Dedifferentiated amniotic fluid mesenchymal stem cell (primary cell): ENCODE data around the gene SCN2B.

Source experiments
- DNase-seq: peaks from one replicate; pipeline ENCODE4 v3.0.0-alpha.2; 2016; ENCODE audit errors: extremely low spot score

SCN2B gene

DNA sequence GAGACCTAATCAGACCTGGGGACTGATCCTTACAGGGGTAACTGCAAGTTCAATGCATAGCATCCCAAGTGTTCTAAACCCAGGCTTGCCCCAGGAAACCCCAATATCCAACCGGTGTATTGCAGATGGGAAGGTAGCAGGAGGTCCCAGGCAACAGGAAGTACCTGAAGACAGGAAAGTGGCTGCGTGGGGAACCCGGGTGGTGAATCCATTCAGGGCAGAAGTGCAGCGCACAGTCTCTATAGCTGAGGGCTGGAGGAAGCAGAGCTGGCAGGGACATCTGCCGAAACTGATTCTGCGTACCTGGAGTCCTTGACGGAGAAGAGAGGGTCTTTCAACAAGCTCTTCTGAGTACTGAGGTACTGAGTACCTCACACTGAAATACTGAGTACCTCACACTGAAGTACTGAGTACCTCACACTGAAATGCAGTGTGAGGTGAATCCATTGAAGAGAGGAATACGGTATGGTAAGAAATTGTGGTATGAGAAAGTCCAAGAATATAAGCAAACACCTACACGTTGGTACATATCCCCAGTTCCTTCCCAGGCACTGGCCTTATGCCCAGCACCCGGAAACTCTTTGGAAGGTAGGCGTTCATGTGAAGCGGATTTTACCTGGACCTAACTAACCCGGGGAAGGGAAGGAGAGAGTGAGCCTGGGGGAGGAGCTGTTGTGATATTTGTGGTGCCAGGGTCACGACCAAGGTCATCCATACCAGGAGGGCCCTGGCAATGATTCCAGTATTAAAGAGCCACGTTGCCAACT, 43.9 kb downstream of the SCN2B start:
- DNase-seq = no peak

DNA sequence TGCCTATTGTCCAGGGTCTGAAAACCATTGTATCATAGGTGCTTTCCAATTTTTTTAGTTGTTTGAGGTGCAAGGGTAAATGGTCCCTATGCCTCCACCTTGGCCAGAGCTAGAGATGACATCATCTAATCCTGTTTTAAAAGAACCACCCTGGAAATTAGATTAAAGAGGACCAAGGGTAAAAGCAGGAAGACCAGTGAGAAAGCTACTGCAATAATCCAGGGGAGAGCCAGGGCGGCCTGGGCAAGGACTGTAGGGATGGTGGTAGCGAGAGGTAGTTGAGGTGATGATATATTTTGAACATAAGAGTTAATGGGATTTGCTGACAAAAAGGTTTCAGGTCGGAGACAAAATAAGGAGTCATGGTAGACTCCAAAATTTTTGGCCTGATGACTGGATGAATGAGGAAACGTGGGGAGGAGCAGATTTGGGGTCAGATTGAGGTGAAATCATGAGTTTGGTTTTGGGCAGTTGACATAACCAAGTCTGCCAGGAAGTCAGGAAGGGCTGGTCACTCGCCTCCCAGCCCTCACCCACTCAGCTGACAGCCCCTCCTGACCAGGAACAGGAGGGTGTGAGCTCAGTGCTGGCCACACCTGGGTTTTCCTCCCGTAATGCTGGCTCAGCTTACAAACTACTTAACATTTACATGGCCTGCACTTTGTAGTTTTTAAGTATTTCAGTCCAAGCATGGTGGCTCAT, 46.8 kb downstream of the SCN2B start:
- no peak for DNase-seq

DNA sequence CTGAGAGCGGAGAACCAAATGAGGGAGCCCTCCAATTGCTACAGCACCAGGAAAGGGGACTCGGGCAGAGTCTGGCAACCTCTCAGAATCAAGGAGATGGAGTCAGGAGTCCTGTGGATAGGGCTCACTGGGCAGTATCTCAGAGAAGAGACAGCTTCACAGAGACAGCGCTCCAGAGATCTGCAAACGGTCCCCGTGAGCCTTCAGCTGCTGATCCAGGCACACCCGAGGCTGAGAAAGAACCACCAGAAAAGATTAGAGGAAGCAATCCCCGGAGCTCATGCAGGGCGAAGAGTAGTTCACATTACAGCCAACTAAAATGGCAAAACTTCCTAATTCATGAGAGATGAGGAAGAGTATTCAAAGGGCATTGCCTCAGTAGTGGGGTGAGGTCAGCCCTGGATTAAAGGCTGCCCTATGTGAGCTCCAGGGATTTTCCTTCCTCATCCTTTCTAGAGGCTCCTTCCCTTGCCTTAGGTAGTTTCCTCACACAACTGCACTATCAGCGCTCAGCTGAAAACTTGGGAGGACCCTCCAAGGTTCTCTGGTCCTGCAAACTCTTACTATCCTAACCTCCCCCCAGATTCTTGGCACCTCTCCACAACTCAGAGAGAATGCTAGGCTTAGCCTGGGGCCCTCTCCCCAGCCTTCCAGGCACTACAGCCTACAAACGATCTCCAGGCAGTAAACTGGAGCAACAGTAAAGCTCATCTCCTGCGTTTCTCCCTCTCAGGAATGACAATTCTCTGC, 47.5 kb downstream of the SCN2B start:
- no peak for DNase-seq

DNA sequence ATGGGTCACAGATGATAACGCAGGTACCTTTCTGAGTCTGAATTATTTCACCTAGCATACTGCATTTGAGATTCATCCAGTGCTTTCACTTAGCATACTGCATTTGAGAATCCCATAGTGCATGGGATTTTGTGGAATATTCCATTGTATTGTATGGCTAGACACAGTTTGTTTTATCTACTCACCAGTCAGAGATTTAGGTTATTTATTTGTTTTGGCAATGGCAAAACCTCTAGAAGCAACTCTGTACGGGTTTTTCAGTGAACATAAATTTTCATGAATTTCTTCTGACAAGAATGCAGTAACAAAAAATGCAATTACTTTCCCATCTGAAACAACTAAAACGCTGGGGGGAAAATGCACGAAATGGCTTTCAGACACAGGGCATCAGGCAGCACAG, 48.1 kb downstream of the SCN2B start:
- DNase-seq = no peak

DNA sequence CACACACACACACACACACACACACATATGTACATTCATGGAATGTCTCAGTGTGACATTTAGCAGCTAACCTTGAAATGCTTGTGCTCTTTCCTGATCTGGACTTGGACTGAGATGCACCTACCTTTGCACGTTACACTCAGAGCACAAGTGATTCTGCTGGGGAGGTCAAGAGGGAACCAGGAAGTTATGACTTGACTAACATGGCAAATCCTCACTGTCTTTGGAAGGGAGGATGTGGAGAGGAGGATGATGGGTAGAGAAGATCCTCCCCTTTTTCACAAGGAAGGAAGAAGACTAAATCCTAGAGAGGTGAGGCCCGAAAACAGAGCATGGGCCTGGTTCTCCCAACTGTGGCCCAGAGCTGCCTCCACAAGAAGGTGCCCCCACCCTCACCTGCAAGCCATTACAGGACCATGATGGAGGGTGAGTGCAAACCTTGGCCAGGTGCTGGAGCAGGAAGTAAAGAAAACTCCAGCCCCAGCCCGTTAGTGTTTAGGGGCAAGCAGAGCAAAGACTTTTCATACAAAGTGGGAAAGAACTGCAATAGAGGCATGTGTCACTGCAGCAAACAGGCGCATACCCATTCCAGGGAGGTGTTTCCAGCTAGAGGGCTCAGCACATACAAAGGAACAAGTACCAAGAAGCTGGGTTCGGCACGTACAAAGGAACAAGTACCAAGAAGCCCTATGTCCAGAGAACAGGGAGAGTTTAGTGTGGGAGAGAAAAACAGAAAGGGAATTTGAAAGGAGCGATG, 50.2 kb downstream of the SCN2B start:
- DNase-seq = no peak

DNA sequence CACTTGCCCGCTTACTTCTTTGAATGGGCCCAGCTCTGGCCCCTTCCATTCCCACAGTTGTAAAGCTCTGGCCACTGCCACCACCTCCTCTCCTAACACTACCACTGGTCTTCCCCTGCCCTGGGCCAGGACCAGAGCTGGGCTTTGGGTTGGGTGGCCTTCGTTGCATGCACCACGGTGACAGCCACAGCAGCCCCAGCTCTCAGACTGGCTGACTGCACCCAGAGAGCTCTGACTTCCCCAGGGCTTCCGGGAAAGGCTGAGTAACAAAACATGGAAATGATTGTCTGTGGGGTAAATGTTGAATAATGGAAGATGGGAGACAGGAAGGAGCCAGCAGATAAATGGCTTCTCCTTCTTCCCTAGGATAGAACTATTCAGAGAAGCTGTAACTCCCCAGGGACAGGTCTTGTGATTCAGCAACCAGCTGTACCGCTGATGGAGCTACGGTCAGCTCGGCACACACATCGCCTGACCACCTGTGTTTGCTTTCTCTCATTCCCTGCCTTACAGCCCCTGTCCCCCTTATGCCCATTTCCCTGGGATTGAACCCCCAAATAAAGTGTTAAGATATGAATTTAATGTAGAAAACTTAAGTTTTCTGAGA, 51.4 kb downstream of the SCN2B start:
- DNase-seq = no peak

DNA sequence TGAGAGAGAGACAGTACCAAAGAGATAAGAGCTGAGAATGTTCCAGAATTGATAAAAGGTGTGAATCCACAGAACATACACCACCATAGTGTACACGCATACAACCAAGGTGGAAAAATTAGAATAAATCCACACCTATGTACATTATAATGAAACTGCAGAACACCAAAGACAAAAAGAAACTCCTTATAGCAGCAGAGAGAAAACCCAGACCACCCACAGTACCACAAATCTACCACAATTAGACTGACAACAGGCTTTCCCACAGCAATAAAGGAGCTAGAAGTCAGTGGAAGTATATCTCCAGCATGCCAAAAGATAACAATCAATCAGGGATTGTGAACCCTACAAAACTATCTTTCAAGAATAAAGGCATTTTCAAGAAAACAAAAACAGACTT, 55.6 kb downstream of the SCN2B start:
- no peak for DNase-seq

DNA sequence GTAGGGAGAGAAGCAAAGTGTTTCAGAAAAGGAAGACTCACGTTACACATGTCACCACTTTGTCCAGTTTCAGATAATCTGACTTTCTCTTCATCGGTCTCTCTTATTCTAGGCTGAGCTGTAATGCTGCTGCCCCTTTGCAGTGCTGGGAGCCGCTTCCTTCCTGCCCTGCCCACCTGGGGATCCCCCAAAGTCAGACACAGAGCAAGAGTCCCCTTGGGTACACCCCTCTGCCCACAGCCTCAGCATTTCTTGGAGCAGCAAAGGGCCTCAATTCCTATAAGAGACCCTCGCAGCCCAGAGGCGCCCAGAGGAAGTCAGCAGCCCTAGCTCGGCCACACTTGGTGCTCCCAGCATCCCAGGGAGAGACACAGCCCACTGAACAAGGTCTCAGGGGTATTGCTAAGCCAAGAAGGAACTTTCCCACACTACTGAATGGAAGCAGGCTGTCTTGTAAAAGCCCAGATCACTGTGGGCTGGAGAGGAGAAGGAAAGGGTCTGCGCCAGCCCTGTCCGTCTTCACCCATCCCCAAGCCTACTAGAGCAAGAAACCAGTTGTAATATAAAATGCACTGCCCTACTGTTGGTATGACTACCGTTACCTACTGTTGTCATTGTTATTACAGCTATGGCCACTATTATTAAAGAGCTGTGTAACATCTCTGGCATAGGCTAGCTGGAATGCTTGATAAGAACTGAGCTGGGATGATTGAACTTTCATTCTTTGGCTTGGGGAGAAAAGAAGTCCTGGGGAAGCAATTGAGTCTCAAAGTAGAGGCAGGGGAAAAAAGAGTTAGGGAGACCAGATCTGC, 58.4 kb downstream of the SCN2B start:
- DNase-seq = no peak

DNA sequence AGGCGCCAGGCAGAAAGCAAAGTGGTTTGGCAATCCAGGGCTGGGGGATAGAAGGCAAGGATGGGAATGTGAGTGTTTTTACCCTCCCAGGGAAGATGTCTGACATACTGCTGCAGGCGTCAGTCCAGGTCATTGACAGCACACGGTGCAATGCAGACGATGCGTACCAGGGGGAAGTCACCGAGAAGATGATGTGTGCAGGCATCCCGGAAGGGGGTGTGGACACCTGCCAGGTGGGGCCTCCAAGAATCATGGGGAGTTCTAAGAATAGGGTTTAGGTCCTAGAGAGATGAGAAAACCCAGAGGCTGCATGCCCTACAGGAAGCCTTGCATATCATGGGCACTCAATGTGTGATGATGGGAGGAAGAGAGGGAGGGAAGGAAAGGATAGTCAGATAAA, 61.4 kb downstream of the SCN2B start:
- DNase-seq = no peak

DNA sequence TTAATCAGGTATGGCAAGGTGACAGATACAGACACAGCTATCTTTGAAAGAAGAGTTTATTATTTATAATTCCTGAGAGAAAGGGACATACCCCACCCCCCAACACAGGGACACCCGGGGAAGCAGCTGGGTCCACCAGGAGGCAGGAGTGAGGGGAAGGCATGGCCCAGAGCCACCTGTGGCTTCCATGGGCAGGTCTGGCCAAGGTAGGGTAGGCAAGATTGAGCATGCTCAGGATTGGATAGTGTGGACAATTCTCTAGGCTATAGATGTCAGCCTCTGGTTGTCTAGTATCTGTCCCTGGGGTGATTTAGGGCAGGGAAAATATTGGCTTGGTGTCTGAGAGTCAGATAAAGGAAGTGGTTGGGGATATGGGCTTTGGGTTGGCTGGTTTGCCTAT, 62.2 kb downstream of the SCN2B start:
- no peak for DNase-seq

DNA sequence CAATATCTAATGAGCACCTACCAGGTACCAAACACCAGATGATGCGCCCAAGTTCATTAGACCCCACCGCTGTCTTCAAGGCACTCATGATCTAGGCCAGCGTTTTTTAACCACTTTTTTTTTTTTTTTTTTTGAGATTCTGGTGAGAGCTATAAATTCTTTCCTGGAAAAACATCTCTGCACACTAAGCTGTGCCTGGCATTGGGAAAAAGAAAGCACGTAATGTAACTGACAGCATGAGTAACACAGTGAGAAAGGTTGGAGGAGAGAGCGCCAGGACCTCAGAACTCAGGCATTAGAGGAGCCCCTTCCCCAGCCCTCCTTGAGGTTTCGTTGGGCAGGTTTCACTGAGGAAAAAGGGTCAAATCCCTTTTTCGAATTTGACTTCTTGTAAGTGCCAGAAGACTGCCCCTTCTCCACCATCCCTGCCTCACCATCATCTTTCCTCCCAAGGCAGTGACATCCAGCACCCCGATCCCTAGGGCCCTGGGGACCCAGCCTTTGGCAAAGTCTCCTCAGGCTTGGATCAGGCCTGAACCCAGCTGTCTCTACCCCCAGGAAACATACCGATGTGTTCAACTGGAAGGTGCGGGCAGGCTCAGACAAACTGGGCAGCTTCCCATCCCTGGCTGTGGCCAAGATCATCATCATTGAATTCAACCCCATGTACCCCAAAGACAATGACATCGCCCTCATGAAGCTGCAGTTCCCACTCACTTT, 63.6 kb downstream of the SCN2B start:
- DNase-seq = no peak
